ENCODE measurements around the gene NRG3.

Gene NRG3

DNA sequence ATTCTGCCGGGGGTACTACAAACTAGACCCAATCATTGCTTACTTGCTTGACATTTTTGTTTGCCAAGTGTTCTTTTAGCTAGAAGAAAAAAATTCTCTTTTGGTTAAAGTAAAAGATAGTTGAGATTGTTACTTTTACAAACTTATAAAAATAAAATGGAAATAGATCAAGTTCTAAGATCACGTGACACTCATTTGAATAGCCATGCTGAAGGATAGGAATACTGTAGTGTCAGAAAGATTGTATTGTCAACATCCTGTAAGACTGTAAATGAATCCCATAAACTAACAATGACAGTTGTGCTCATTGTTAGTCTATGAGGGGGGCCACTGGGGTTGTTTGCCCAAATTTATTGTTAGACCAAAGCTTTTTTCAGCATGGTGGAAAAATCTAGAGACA, 10.5 kb downstream of the NRG3 start:
- DNase-seq = no peak

DNA sequence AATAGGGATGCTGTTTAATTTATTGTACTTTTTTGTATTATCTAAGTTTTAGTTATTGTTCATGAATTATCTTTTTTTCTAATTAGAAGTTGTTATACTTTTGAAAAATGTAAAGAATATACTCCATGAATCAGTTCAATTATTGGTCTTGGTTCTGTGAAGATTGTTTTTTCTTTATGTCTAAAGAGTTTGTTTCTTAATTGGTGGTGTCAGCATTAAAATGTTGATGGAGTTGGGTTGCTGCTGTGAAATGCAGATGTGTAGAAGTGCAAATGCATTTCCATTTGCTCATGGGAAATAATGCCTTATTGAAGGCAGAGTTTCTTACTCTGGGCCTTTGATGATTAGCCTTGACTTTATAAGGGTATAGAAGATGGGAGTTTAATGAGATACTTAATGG, 11.9 kb downstream of the NRG3 start:
- DNase-seq = no peak

DNA sequence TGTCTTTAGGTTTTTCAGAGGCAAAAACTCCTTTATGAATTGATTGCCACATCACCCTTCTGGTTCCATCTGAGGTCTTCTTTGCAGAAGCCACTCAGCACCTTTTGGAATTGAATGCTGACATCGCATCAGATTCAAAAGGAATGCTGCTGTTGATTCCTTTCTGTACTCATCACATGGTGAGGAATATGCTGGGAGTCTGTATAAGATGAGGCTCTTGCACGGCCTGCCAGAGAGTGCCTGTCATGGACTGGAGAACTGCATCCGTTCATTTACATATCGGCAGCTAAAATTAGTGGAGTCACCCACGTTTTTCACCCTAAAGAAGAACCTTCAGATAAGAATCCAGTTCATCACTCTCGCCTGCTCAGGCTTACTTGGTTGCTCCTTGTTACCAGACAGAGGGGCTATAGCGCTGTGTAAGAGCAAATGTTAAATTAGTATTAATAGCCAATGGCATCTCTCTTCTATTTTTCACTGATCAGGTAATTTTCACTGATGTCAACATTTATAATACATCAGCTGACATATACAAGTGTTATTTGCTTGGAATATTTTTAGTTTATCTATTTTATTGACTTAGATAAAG, 14.3 kb downstream of the NRG3 start:
- no peak for DNase-seq

DNA sequence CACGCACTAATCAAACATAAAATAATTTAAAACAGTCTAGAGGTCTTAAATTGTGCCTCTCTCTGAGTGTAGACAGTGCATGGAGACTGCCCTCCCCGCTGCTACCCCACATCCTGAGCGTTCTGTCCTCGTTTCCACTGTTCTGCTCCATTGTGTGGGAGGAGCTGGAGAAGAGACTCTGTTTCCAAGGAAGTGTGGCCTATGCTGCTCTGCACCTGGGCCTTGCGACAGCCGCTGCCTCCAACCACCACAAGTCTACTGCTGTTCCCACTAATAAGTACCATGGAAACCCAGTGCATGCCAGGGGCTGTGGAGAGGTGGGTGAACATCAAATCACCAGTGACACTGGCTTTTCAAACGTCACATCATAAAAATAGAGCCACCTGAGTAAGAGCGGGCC, 19.6 kb downstream of the NRG3 start:
- no peak for DNase-seq

DNA sequence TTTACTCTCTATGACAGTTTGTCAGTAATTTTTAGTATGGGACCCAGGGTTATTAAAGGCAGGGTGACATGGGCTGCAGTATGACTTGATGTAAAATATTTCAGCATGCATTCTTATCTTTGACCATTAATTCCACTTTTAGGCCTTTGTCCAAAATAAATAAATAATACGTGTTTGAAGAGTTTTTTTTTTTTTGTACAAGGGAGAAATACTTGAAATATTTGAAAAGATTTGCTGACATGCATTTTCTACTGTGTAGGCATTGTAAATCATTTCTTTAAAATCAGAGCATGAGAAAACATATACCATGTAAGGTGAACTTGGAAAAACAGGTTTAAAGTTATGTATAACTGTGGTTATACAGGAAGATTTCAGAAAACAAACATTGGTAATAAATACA, 23.5 kb downstream of the NRG3 start:
- no peak for DNase-seq

DNA sequence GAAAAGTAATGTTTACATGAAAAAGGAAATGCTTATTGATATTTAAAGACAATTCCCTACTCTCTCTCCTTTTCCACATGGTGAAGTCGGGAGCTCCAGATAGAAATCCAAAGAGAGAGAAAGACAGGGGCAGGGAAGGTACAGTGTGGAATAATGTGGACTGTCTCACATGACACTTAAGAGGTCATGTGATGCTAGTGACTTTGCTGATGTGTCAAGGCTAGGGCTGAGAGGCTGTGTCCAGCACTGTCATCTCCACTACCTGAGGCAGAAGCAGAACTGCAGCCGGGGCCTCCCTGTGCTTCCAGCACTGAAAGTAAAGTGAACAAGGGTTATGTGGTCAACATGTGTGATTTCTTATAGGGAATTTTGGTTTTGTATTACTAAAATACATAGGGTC, 26.0 kb downstream of the NRG3 start:
- DNase-seq = no peak

DNA sequence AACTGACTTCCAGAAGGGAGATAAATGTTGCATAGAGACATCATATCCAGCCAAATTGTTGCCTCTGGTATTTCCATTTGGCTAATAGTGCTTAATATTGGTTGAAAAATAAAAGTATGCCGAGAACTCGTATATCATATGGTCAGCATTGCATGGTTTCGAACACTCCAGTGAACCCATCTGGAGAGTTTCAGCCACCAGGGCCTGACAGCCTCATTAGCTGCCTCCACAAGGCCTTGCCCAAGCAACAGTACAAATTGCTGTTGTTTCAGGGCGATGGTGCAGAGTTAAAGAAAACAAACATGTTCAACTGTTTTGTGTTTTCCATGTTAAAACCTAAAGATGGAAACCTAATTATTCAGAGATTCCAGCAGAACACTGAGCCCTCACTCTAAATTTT, 28.5 kb downstream of the NRG3 start:
- no peak for DNase-seq

DNA sequence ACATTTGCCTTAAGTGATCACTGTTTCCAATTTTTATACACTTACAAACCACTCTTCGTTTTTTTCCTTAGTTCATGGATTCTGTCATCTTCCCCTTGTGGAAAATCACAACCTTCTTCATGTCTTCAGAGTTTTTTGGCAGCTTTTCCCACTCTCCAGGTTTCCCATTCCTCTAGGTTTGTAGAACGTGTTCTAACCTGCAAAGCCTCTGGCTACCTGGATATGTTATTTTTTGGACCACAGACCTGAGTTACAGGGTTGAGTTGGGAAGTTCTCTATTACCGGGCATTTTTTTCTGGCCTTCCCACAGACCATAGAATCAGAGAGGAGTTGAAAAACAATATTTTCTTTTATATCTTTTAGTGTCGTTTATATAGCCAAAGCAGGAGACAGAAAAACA, 30.2 kb downstream of the NRG3 start:
- no peak for DNase-seq

DNA sequence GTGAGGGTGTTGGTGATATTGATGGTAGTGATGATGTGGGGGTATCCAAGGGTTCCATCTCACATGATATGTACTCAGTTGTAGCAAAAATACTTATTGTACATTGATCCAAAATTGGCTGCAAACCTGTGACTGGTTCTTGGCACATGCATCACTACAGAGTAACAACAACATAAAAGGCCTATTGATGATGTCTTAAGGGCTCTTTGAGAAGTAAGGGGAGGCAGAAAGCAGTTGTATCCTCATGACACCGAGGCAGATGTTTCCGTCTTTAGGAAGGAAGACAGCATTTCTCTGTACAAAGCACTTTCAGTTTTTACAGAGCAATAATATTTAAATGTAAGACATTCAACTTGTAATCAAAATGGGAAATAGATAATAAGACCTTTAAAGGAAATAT, 34.5 kb downstream of the NRG3 start:
- DNase-seq = no peak

DNA sequence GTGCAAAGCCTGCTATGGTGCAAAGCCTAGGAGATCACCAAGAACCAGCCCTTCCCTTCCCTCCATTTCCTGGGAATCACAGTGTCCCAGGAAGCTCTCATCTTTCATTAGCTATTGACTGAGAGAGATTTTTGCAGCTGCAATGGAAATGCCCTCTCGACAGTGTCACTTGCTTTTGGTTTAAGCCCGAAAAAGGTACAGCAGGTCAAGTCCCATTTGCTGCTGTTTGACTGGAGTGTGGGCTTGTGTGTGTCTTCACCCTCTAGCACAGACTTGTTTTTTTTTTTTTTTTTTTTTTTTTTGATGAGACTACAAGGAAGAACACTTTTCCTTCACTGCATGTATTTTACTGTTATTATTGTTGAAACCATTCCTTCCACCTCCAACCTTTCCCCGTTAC, 36.3 kb downstream of the NRG3 start:
- no peak for DNase-seq

DNA sequence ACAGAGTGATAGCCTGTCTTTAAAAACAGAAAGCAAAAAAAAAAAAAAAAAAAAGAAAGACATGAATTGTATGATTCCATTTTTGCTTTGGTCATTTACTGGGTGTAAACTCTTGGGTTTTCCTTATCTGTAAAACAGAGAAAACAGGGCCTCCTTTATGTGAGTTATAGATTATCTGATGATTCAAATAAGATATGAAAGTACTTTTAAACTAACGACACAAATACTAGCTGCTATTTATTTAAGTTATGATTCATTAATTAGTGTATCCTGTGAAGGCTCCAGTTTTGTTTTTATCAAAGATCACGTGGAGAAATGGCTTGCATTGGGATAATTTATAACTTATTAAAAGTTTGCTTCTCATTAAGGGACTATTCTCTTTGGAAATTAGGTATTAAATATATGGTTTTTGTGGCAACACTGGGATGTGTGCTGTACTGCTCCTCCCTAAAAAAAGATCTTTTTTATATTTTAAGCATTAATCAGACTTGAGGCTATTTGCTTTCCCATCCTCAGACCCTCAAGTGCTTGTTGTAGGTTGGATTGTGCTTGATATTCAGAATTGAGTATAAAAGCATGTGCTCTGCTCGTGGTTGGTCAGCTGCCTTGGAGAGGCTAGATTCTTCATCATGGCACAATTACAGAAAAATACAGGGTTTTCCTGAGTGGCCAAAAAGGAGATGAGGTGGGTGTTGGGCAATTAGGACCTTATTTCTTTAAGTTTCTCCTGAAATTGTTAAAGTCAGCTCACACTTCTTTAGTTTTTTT, 39.9 kb downstream of the NRG3 start:
- DNase-seq = no peak

DNA sequence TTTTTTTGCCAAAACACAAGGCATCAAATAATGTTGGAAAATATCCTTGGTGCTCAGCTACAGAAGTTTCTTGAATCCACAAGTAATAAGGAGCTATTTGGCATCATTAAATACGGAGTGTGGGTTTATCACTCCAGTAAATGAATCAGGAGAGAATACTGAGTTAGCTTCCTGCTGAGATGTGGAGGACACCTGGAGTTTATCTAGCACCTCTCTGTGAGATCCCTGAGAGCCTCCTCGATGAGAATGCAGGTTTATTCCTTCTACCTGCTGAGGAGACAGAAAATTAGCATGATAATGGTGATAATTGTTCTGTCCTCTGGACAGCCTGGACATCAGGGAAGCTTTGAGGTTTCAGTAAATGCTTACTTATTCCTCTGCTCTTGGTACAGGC, 40.5 kb downstream of the NRG3 start:
- DNase-seq = no peak

DNA sequence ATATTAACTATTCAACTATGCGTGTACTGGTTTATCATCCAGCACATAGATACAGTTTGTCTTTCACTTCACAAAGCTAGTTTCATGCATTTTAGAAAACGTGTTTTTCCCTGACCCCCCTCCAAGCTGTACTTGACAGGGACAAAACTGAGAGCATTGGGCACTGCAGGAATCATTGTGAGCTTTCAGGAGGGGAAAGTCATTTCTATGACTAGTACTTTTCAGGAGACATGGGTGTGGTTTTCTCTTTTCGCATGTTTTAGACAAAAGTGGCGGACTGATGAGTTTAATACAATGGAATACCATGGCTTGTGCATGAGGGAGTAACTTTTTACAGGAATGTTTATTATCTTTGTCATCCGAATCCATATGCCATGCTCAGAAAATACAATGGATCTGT, 42.7 kb downstream of the NRG3 start:
- no peak for DNase-seq

DNA sequence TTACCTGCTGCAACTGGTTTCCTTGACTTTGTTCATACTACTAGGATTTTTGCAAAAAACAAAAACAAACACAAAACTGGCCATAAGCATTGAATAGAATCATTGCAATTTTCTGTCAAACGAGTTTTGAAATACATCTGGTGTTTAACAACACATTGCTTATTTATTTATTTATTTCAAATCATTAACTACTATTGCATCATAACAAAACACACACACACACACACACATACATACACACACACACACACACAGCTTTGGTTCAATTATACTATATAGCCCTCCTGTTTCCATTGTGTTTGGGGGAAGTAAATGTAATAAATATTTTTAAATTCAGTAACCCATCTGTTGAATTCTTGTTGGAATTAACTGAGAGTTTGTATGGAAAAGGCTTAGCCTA, 43.8 kb downstream of the NRG3 start:
- no peak for DNase-seq

DNA sequence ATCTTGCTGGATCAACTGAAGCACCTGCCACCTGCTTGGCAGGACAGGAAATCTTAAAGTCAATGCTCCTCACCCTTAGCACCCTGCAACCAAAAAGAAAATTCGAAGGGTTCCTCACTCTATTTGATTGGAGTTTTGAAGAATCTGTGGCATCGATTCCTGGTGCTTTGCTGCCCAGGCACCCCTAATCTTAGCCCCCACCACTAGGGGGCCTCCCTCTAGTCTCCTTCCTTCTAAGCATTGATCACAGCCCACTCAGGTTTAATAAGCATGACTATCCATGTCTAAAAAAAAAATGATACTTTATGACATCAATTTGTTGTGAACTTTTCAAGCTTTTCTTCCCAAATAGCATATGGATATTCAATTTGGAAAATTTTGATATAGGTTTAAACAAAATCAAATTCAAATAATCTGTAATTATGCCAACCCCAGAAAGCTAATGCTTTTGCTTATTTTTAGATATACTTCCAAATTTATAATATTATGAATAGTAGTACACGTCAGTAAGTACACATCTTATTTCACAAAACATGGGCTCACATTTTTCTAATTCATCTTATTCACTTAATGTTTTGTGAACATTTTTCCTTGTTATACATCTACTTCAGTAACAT, 45.3 kb downstream of the NRG3 start:
- DNase-seq = no peak

DNA sequence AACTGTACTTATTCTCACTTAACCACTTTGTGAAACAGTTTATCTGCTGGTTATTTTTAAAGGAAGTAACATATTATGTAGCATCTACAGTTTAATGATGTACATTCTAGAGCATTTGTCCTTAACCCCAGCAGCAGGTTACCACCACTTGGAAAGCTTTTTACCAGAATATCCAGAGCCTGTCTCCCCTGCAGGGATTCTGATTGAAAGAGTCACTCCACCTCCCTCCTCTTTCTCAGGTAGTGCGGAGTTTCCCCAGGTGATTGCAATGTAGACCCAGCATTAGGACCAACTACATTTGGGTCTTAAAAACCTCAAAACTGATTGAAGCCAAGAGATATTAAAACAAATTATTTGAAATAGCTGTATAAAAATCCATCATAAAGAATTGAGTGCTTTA, 53.1 kb downstream of the NRG3 start:
- no peak for DNase-seq

DNA sequence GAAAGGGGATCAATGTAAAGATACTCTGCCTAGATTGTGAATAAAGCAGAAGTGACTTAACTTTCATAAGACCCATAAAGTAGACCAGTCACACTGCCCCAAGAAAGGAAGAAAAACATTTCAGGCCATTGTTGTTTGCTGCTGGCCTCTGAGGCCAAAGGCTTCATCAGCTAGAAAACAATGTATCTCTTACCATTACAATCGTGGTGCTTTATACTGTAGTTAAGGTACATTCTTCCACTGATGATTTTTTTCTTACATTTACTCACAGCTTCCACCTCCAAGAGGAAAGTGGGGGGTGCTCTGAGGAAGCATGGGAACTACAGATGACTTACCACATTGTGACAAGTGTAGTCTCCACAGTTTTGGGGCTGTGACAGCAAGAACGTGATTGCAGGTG, 68.6 kb downstream of the NRG3 start:
- DNase-seq = no peak

DNA sequence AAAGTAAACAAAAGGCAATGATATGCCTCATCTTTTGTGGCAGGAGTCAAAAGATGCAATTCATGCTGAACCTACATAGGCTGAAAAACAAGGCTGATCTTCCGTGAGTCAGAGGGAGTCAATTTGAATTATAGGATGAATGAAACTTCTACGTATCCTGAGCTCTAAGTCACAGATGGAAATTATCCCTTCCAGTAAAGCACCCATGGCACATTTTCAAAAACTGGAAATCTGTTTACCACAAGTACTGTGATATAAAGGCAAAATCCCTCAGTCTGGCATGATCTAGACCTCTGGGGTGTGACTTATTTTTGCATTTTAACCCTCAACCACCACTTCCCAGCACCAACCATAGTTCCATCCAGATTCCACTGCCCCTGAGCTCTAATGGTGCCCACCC, 69.6 kb downstream of the NRG3 start:
- DNase-seq = no peak

DNA sequence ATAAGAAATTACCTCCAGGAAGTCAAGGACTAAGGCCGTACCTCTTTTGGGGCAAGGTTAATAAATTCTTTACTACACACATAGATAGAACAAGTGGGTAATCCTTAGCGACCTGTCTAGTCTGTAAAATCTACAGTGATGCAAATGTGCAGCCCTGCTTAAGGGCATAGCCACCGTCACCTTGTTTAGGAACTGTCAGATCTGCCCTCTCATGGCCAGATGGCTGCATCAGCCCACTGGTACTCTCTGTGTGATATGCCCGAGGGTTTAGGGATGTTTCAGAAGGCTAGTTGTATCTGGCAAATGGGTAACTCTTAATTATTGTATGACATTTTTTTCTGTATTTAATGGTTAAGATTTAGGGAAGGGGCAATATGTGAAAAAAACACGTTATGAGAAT, 74.3 kb downstream of the NRG3 start:
- DNase-seq = no peak

DNA sequence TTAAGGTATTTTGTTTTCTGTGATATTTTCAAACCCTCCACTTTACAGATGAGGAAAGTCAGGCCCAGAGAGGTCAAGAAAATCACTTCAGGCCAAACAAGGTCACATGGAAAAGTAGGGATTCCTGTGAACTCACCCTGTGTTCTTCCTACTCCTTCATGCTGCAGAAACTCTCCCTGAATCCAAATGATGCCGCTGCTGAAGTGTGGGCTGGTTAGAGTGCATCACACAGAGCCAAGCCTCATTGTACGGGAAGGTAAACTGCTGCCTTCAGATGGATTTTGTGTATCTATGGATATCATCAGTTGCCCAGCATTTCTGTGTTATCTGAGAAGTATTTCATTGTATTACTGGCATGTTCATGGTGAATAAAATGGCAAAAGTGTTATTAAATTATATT, 75.4 kb downstream of the NRG3 start:
- no peak for DNase-seq

DNA sequence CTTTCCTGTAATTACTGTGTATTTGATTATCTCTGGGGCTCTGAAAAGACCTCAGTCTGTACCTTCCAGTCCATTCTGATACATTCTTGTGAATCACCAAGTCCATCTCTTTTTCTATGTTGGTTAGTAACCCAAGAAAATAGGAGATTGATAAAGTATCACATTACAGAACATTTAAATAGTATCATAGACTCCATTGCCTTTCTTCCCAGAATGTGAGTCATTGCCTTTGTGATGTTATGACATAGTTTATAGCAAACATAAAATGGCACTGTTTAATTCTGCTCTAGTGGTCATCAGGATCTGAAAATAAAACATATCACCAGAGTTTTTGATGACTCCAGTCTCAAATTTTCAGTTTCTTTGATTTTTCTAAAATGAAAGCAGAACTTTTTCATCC, 78.4 kb downstream of the NRG3 start:
- no peak for DNase-seq

DNA sequence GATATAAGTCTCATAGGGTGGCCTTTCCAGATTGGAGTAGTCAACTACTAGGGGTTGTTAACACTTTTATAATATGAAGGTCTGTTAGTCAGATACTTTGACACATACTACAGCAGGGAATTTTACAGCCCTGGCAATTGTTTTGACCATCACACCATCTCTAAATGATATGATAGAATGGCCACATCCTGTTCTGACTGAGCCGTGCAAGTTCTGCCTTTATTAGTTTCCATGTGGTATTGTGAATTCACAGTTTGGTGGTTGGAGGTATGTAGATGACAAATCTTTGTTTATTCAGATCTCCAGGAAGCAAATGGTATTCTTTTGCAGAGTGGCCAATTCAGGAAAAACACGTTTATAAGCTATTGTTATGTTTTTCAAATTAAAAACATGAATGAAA, 83.0 kb downstream of the NRG3 start:
- DNase-seq = no peak

DNA sequence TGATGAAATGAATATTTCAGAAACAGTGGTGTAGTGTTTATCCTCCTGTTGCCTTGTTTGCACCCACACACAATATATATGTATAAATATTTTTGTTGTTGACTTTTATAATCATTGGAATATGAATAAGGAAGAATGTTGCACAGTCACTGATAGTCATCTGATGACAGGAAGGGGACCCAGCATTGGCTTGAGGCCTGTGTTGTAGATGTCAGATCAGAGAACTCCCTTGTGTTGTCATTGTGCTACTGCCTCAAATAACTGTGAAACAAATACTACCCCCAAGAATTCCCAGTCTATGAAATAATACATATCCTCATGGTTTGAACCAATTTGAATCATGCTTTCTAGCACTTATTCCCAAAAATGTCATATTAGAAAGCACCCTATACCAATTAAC, 84.0 kb downstream of the NRG3 start:
- DNase-seq = no peak

DNA sequence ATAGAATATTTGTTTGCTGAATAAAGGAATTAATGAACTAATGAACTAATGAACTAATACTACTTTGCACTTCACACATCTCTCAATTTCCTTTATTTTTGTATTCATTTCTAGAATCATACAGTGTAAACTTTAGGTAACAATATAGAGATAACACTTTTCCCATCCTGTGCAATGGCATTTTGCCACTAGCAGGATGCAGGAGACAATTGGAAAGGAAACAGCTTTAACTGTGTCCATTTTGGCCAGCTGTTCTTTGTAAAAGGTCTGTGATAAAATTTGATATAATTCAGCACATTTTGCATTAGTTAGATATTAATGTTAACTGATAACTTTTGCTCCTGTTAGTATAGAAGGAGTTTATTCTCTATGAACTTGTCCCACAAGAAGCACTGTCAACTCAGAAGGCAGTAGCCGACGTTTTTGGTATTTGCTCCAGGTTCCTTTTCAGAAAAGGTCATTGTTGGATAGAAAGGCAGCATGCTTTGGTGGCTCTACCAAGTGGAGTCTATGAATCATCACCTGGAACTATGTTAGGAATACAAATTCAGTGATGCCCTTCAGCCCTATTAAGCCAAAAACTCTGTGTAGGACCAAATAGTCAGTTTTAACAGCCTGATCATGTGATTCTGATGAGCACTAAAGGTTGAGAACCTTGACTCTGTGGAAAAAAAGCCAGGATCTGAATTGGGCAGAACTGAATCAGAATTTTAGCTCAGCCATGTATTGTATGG, 86.6 kb downstream of the NRG3 start:
- no peak for DNase-seq

Measured in activated CD8-positive, alpha-beta memory T cell treated with anti-CD3 and anti-CD28 coated beads, Interleukin-2, amount 50 U/mL, for 4 hours (primary cell).